HepG2 (cell line): ENCODE data around the gene TJP1. TPM values are rescaled to one million over a fixed set of nuclear protein-coding genes. Genes with fewer than 3 reads are reported as not detected.

ENCODE experiments used
- ARHGAP35 ChIP-seq: sonication (generic); formaldehyde crosslinking; IDR thresholded peaks from 2 replicates; pipeline ENCODE4 v1.9.0; 2022; ENCODE audit warnings: mild to moderate bottlenecking, inconsistent platforms, moderate library complexity, missing genetic modification reagents, borderline replicate concordance
- ATM ChIP-seq: fragments of 450-650 bp; IDR thresholded peaks from 2 replicates; pipeline ENCODE4 v1.7.1; 2017; ENCODE audit warnings: mild to moderate bottlenecking, borderline replicate concordance
- CHCHD3 ChIP-seq: sonication (generic); formaldehyde crosslinking; IDR thresholded peaks from 2 replicates; pipeline ENCODE4 v1.8.0; 2022; ENCODE audit warnings: mild to moderate bottlenecking, missing genetic modification reagents, moderate library complexity
- FOXA1 ChIP-seq, 2 experiments: fragments of 450-650 bp in 1 of 2; sonication (generic) in 1 of 2; formaldehyde crosslinking in 1 of 2; IDR thresholded peaks; 2 replicates each; pipeline versions ENCODE4 v1.4.0 to v1.6.1; 2016 to 2020; ENCODE audit warnings: missing genetic modification reagents in 1 of 2
- HNRNPK ChIP-seq: fragments of 200-400 bp; formaldehyde crosslinking; IDR thresholded peaks from 2 replicates; pipeline ENCODE4 v1.6.1; 2018; ENCODE audit warnings: low read length, low read depth, moderate library complexity, mild to moderate bottlenecking; ENCODE audit not compliant: poor library complexity, severe bottlenecking
- PAWR ChIP-seq: sonication (generic); formaldehyde crosslinking; IDR thresholded peaks from 2 replicates; pipeline ENCODE4 v1.4.0; 2020; ENCODE audit warnings: missing genetic modification reagents, mild to moderate bottlenecking, borderline replicate concordance
- PAXIP1 ChIP-seq: sonication (generic); formaldehyde crosslinking; conservative IDR thresholded peaks from 2 replicates; pipeline ENCODE4 v1.4.0; 2020; ENCODE audit warnings: mild to moderate bottlenecking, missing genetic modification reagents, moderate library complexity
- PHF5A ChIP-seq: IDR thresholded peaks from one replicate; pipeline ENCODE4 v1.6.1; 2018; ENCODE audit warnings: low read depth, missing genetic modification reagents; ENCODE audit not compliant: unreplicated experiment
- PPARG ChIP-seq: conservative IDR thresholded peaks from 2 replicates; pipeline ENCODE4 v1.6.1; 2016; ENCODE audit warnings: missing biosample characterization, missing genetic modification reagents
- PRDM4 ChIP-seq: sonication (generic); formaldehyde crosslinking; IDR thresholded peaks from 2 replicates; pipeline ENCODE4 v1.9.0; 2021; ENCODE audit warnings: missing genetic modification reagents, borderline replicate concordance
- RBFOX2 ChIP-seq: fragments of 200-400 bp; formaldehyde crosslinking; IDR thresholded peaks from 2 replicates; pipeline ENCODE4 v1.6.1; 2017; ENCODE audit warnings: low read depth, mild to moderate bottlenecking, low read length
- REPIN1 ChIP-seq: sonication (generic); formaldehyde crosslinking; IDR thresholded peaks from 2 replicates; pipeline ENCODE4 v1.8.0; 2022; ENCODE audit warnings: missing genetic modification reagents, low read depth, mild to moderate bottlenecking, borderline replicate concordance
- THYN1 ChIP-seq: sonication (generic); formaldehyde crosslinking; IDR thresholded peaks from 2 replicates; pipeline ENCODE4 v1.8.1; 2023; ENCODE audit warnings: low read depth, mild to moderate bottlenecking, moderate library complexity, missing genetic modification reagents, borderline replicate concordance
- TOE1 ChIP-seq: sonication (generic); formaldehyde crosslinking; IDR thresholded peaks from 2 replicates; pipeline ENCODE4 v1.4.0; 2020; ENCODE audit warnings: mild to moderate bottlenecking, missing genetic modification reagents
- ZBTB37 ChIP-seq: sonication (generic); formaldehyde crosslinking; IDR thresholded peaks from 2 replicates; pipeline ENCODE4 v1.4.0; 2020; ENCODE audit warnings: mild to moderate bottlenecking, missing genetic modification reagents
- ZNF12 ChIP-seq: sonication (generic); formaldehyde crosslinking; IDR thresholded peaks from 2 replicates; pipeline ENCODE4 v1.5.0; 2020; ENCODE audit warnings: missing genetic modification reagents
- ZNF138 ChIP-seq: sonication (generic); formaldehyde crosslinking; IDR thresholded peaks from 2 replicates; pipeline ENCODE4 v1.5.0; 2020; ENCODE audit warnings: mild to moderate bottlenecking, low read depth, missing genetic modification reagents
- ZNF256 ChIP-seq: sonication (generic); formaldehyde crosslinking; conservative IDR thresholded peaks from 2 replicates; pipeline ENCODE4 v1.4.0; 2020; ENCODE audit warnings: missing genetic modification reagents
- ZNF354B ChIP-seq: sonication (generic); formaldehyde crosslinking; IDR thresholded peaks from 2 replicates; pipeline ENCODE4 v1.8.0; 2022; ENCODE audit warnings: mild to moderate bottlenecking, missing genetic modification reagents
- ZNF713 ChIP-seq: sonication (generic); formaldehyde crosslinking; IDR thresholded peaks from 2 replicates; pipeline ENCODE4 v1.4.0; 2020; ENCODE audit warnings: mild to moderate bottlenecking, missing genetic modification reagents
- ZNF776 ChIP-seq: sonication (generic); formaldehyde crosslinking; IDR thresholded peaks from 2 replicates; pipeline ENCODE4 v1.4.0; 2020; ENCODE audit warnings: mild to moderate bottlenecking, missing genetic modification reagents
- ZSCAN22 ChIP-seq: sonication (generic); formaldehyde crosslinking; IDR thresholded peaks from 2 replicates; pipeline ENCODE4 v1.4.0; 2020; ENCODE audit warnings: mild to moderate bottlenecking, missing genetic modification reagents
- ZSCAN31 ChIP-seq: sonication (generic); formaldehyde crosslinking; IDR thresholded peaks from 2 replicates; pipeline ENCODE4 v1.5.0; 2020; ENCODE audit warnings: low read depth, mild to moderate bottlenecking, missing genetic modification reagents
- polyA plus RNA-seq, 8 experiments: library from polyadenylated mRNA; depleted of rRNA in 3 of 8; stranded (reverse) in 7 of 8; unstranded in 1 of 8; fragments of >200 nt; fragmentation: Illumina TruSeq in 4 of 8; extraction: Trizol in 4 of 8; gene quantifications; 2 replicates each; pipeline versions ENCODE4 v1.2.1 to v1.2.3, GENCODE V29; 2011 to 2016; ENCODE audit warnings: low read depth in 4 of 8, missing spikeins in 1 of 8, mixed read lengths in 1 of 8; ENCODE audit not compliant: insufficient read depth in 1 of 8
- total RNA-seq, 5 experiments: library from RNA; depleted of rRNA; stranded (reverse); fragments of >200 nt; fragmentation: Illumina TruSeq; extraction: Trizol; gene quantifications; 2 replicates each; pipeline ENCODE4 v1.2.3, GENCODE V29; 2016; ENCODE audit warnings: low read depth in 1 of 5

TJP1 gene
- total and polyA plus RNA-seq, 2 of the 13 experiments (the other 11 are each of a cell fraction or from before 2014, with no cell fraction given): 25.9 to 27.1 TPM

- no peak for TF ChIP-seq CHCHD3 (CRISPR knock-in tag)
- no peak for TF ChIP-seq TOE1 (CRISPR knock-in tag)
- TF ChIP-seq ZNF776 (CRISPR knock-in tag): no peak
- peak; percentile 90 for TF ChIP-seq HNRNPK
- no peak for TF ChIP-seq ZNF256 (CRISPR knock-in tag)
- TF ChIP-seq ZNF354B (CRISPR knock-in tag): no peak
- TF ChIP-seq RBFOX2: no peak
- no peak for TF ChIP-seq PAWR (CRISPR knock-in tag)
- no peak for TF ChIP-seq FOXA1 (IDR thresholded peaks at IDR 0.05)
- no peak for TF ChIP-seq FOXA1 (CRISPR knock-in tag; IDR thresholded peaks at IDR 0.05)
- TF ChIP-seq ZNF713 (CRISPR knock-in tag): no peak
- no peak for TF ChIP-seq ZNF138 (CRISPR knock-in tag)
- no peak for TF ChIP-seq THYN1 (CRISPR knock-in tag)
- no peak for TF ChIP-seq ZBTB37 (CRISPR knock-in tag)
- no peak for TF ChIP-seq REPIN1
- no peak for TF ChIP-seq PHF5A
- TF ChIP-seq PAXIP1 (CRISPR knock-in tag): peak; percentile 35; the same call in 1 of the 2 replicates
- no peak for TF ChIP-seq ZSCAN22 (CRISPR knock-in tag)
- no peak for TF ChIP-seq PPARG
- no peak for TF ChIP-seq ZSCAN31 (CRISPR knock-in tag)
- TF ChIP-seq ATM: no peak
- no peak for TF ChIP-seq PRDM4
- TF ChIP-seq ZNF12 (CRISPR knock-in tag): no peak
- no peak for TF ChIP-seq ARHGAP35 (CRISPR knock-in tag)
Measured at GRCh38 chr15:29674661-29675533, 147.4 kb downstream of the TJP1 start (continued).
